ENCODE results near the gene FAM199X.

The FAM199X gene

DNA sequence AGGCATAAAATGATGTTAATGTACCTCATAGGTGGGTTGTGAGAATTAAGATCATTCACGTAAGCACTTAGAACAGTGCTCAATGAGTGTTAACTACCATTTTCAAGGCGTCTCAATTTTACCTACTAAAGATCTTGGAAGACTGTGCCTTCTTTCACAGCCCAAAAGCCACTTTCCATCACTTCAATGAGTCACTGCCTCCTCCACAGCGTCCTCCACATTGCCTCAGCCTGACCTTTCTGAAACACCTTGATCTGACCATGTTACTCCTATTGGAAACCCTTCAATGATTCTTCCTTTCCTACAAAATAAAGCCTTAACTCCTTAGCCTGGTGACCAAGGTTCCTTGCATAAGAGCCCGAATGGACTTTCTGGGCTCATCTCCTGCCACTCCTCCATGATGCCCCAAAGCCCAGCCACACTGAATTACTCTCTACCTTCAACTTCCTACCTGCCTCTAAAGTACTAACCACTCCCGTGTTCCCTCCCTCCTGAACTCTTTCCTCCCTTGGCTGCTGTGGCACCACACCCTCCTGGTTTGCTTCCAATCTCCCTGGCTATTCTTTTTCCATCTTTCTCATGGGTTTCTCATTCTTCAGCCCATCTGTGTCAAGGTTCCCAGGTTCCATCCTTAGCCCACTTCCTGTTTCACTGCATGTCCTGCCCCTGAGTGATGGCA, 31.5 kb upstream of the FAM199X start:
- Histone ChIP-seq H3K79me2 (ENCODE audit: insufficient read depth, low read length) (no peaks in the 10 kb centered on the region), H3K4me1 (ENCODE audit: insufficient read depth, low read length) (peaks cover 4% of the 10 kb centered on the region), H3K9me3 (ENCODE audit: insufficient read depth, low read length, severe bottlenecking) (no peaks in the 10 kb centered on the region), H3K27ac (ENCODE audit: low read length) (no peak overlapping the region), H4K20me1 (ENCODE audit: insufficient read depth, low read length) (no peaks in the 10 kb centered on the region), H2AFZ (ENCODE audit: low read depth, low read length) (no peak overlapping the region), H3K36me3 (ENCODE audit: insufficient read depth, low read length) (peaks cover 7% of the 10 kb centered on the region; the same call in 1 of the 2 replicates), H3K4me2 (ENCODE audit: insufficient read depth, low read length) (no peak overlapping the region), H3K4me3 (ENCODE audit: low read depth in 1 of 2, low read length in 2 of 2) (no peak overlapping the region), H3K9ac (ENCODE audit: low read depth, low read length) (no peak overlapping the region), H3K27me3 (ENCODE audit: insufficient read depth, low read length, poor library complexity) (no peaks in the 10 kb centered on the region)
- no peak for DNase-seq
- no peak for TF ChIP-seq EZH2 (IDR thresholded peaks at IDR 0.05; ENCODE audit: borderline replicate concordance, low read depth, low read length, severe bottlenecking)
- TF ChIP-seq, protein P1, sequence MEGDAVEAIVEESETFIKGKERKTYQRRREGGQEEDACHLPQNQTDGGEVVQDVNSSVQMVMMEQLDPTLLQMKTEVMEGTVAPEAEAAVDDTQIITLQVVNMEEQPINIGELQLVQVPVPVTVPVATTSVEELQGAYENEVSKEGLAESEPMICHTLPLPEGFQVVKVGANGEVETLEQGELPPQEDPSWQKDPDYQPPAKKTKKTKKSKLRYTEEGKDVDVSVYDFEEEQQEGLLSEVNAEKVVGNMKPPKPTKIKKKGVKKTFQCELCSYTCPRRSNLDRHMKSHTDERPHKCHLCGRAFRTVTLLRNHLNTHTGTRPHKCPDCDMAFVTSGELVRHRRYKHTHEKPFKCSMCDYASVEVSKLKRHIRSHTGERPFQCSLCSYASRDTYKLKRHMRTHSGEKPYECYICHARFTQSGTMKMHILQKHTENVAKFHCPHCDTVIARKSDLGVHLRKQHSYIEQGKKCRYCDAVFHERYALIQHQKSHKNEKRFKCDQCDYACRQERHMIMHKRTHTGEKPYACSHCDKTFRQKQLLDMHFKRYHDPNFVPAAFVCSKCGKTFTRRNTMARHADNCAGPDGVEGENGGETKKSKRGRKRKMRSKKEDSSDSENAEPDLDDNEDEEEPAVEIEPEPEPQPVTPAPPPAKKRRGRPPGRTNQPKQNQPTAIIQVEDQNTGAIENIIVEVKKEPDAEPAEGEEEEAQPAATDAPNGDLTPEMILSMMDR (IDR thresholded peaks at IDR 0.05; ENCODE audit: borderline replicate concordance, extremely low read depth, low read length, poor library complexity, severe bottlenecking): no peak
- no peak for ATAC-seq (ENCODE audit: insufficient read depth, low read depth)

DNA sequence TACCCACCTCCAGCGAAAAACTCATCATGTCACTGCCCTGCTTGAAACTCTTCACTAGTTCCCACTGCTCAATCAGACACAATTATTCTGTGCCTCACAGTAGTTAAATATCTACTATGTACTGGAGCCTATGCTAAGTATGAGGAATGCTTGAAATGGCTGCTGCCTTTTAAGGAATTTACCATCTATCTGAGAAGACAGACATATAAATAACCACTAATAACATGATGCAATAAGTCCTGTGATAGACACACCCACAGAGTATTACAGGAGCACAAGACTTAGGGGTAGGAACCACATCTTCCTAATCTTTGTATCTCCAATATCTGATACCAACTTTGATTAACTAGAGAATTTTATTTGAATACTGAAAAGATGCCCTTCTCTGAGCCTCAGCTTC, 30.6 kb upstream of the FAM199X start:
- H2AFZ ChIP-seq (ENCODE audit: low read depth, low read length): no peak overlapping the region
- ATAC-seq (ENCODE audit: insufficient read depth, low read depth) (no peak), DNase-seq (no peak)
- no peaks in the 10 kb centered on the region for H4K20me1 ChIP-seq (ENCODE audit: insufficient read depth, low read length)
- H3K36me3 ChIP-seq (ENCODE audit: insufficient read depth, low read length): no peaks in the 10 kb centered on the region
- H3K27me3 ChIP-seq (ENCODE audit: insufficient read depth, low read length, poor library complexity): no peaks in the 10 kb centered on the region
- H3K79me2 ChIP-seq (ENCODE audit: insufficient read depth, low read length): no peaks in the 10 kb centered on the region
- no peak for TF ChIP-seq EZH2 (IDR thresholded peaks at IDR 0.05; ENCODE audit: borderline replicate concordance, low read depth, low read length, severe bottlenecking)
- TF ChIP-seq, protein P1 (IDR thresholded peaks at IDR 0.05; ENCODE audit: borderline replicate concordance, extremely low read depth, low read length, poor library complexity, severe bottlenecking): no peak
- no peak overlapping the region for H3K9ac ChIP-seq (ENCODE audit: low read depth, low read length)
- peaks cover 4% of the 10 kb centered on the region for H3K4me1 ChIP-seq (ENCODE audit: insufficient read depth, low read length)
- no peak overlapping the region for H3K4me2 ChIP-seq (ENCODE audit: insufficient read depth, low read length)
- no peak overlapping the region for H3K4me3 ChIP-seq (ENCODE audit: low read depth in 1 of 2, low read length in 2 of 2)
- H3K27ac ChIP-seq (ENCODE audit: low read length): no peak overlapping the region
- H3K9me3 ChIP-seq (ENCODE audit: insufficient read depth, low read length, severe bottlenecking): no peaks in the 10 kb centered on the region

DNA sequence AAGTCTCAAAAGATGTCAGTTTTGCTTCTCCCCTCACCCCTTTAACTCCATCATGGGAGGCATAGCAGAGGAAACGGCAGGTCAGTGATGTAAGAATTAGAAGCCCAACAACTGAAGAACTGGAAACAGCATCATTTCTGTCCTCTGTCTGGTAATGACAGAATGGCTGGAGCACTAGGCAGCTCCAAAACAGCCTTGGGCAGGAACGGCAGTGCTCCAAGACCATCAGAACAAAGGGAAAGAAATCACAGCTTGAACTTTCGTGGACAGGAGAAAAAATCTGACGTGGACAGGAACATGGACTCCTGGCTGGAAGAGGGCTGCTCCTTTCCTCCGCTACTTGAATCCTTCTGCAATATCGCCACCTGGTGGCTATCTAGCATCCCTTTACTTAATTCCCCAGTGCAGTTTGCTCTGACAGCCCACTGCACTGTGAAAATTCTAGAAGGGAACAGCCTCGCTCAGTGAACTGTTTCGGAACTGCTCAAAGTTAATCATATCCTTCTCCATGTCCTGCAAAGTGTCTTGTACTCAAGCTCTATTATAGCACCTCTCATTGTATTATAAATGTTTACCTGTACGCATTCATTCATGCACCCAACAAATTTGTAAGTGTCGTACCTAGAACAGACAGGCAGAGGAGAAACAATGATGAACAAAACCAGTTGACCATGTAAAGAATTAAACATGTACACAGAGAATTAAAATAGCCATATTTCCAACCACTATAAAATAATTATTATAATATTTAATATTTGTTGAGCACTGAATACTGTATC, 29.8 kb upstream of the FAM199X start:
- Histone ChIP-seq H3K4me1 (ENCODE audit: insufficient read depth, low read length) (peaks cover 4% of the 10 kb centered on the region), H3K36me3 (ENCODE audit: insufficient read depth, low read length) (no peaks in the 10 kb centered on the region), H3K9me3 (ENCODE audit: insufficient read depth, low read length, severe bottlenecking) (no peaks in the 10 kb centered on the region), H3K4me2 (ENCODE audit: insufficient read depth, low read length) (peak overlapping the region; percentile 56; the same call in 1 of the 2 replicates), H3K9ac (ENCODE audit: low read depth, low read length) (no peak overlapping the region), H2AFZ (ENCODE audit: low read depth, low read length) (peak overlapping the region; percentile 51; the same call in 1 of the 2 replicates), H4K20me1 (ENCODE audit: insufficient read depth, low read length) (no peaks in the 10 kb centered on the region), H3K4me3 (ENCODE audit: low read depth in 1 of 2, low read length in 2 of 2) (peak overlapping the region in 1 of 2 experiments; percentile 42; a peak in 1 of 4 replicates), H3K27me3 (ENCODE audit: insufficient read depth, low read length, poor library complexity) (no peaks in the 10 kb centered on the region), H3K79me2 (ENCODE audit: insufficient read depth, low read length) (no peaks in the 10 kb centered on the region), H3K27ac (ENCODE audit: low read length) (no peak overlapping the region)
- ATAC-seq (ENCODE audit: insufficient read depth, low read depth): peak; percentile 97
- DNase-seq: peak; percentile 65
- TF ChIP-seq EZH2 (IDR thresholded peaks at IDR 0.05; ENCODE audit: borderline replicate concordance, low read depth, low read length, severe bottlenecking): no peak
- TF ChIP-seq, protein P1 (IDR thresholded peaks at IDR 0.05; ENCODE audit: borderline replicate concordance, extremely low read depth, low read length, poor library complexity, severe bottlenecking): peak; percentile 79
